Spleen (tissue), 7 donors: ENCODE data around the gene RHO.

Experiments
- CTCF ChIP-seq, 11 experiments: fragments of 200-600 bp in 7 of 11; fragments of 450-650 bp in 4 of 11; sonication (generic) in 4 of 11; IDR thresholded peaks in 8 of 11; conservative IDR thresholded peaks in 3 of 11; 1 replicate in 7 of 11; 2 replicates in 4 of 11; pipeline versions ENCODE4 v1.4.0 to v1.8.0; 2016 to 2021; ENCODE audit warnings: antibody characterized with exemption in 11 of 11, inconsistent platforms in 4 of 11, mild to moderate bottlenecking in 1 of 11
- POLR2A ChIP-seq, 3 donors: fragments of 450-650 bp; IDR thresholded peaks; one replicate each; pipeline ENCODE4 v1.5.1; 2017; ENCODE audit warnings: antibody characterized with exemption in 3 of 3, mild to moderate bottlenecking in 1 of 3
- POLR2AphosphoS5 ChIP-seq, 3 donors: sonication (generic); formaldehyde crosslinking; IDR thresholded peaks; one replicate each; pipeline ENCODE4 v1.5.1; 2017; ENCODE audit warnings: antibody characterized with exemption in 3 of 3
- donor health status: DM: no; HTN: no; CAD: no; lungs with moderate emphysema.
- donor health status: DM: no; HTN: no; CAD: no.
- donor health status: DM: no; HTN: no; CAD: no.

GRCh38 chr3:129547241-129547640 lies 18.8 kb downstream of the RHO start:
- TF ChIP-seq CTCF (IDR thresholded peaks at IDR 0.05 in 8 of 11, conservative IDR thresholded peaks at IDR 0.05 in 3 of 11), result no peak
- no peak for TF ChIP-seq POLR2A (IDR thresholded peaks at IDR 0.05)
- TF ChIP-seq POLR2AphosphoS5 (IDR thresholded peaks at IDR 0.05), result no peak
